DOHH2 (cell line): ENCODE data around the gene EPS8L2.

ENCODE experiments used
- CTCF ChIP-seq: fragments of 200-600 bp; sonication (generic); IDR thresholded peaks from one replicate; pipeline ENCODE4 v1.5.1; 2014; ENCODE audit warnings: antibody characterized with exemption, mild to moderate bottlenecking, low read depth, low read length; ENCODE audit not compliant: poor library complexity, severe bottlenecking
- EZH2phosphoT487 ChIP-seq: fragments of 200-600 bp; sonication (generic); IDR thresholded peaks from 2 replicates; pipeline ENCODE4 v1.6.1; 2017; ENCODE audit warnings: borderline replicate concordance, mild to moderate bottlenecking, antibody characterized with exemption, low read length, moderate library complexity, mixed read lengths

- no peak for TF ChIP-seq CTCF
- TF ChIP-seq EZH2phosphoT487 = no peak
Measured at GRCh38 chr11:767238-767637, 61.2 kb downstream of the EPS8L2 start.
